HepG2 (cell line): Measurements from ENCODE around the gene GABBR2. TPM values are rescaled to one million over a fixed set of nuclear protein-coding genes. Genes with fewer than 3 reads are reported as not detected.
A peak's percentile ranks its signal among the peaks of the same experiment; 100 is the strongest.

Source experiments
- ATAC-seq: fragments of 200-7000 bp; cut with Tn5 transposase; 3 replicates; pipeline ENCODE4 v1.9.1; 2020; ENCODE audit warnings: mild to moderate bottlenecking, moderate library complexity
- BruUV-seq: library from RNA; stranded (reverse); fragments of 400-500 nt; replicated peaks from 2 replicates; lab custom pipeline; 2021; lab: Mats Ljungman, UMichigan
- CTCF ChIA-PET: fragments of 300-600 bp; formaldehyde crosslinking; extraction: SDS; loops from one replicate; lab custom pipeline; 2021; ENCODE audit warnings: low total read pairs, inconsistent platforms, low intra/inter-chr PET ratio; lab: Yijun Ruan, JAX
- POLR2A ChIA-PET: fragments of 350-600 bp; sonication (Branson Sonifier 250); formaldehyde crosslinking; loops from one replicate; lab custom pipeline; 2020; ENCODE audit warnings: antibody characterized with exemption, inconsistent platforms; lab: Yijun Ruan, JAX
- DNase-seq: peaks from one replicate; pipeline ENCODE4 v3.0.0-alpha.2; 2015; ENCODE audit warnings: low spot score
- FAIRE-seq: peaks from 3 replicates; lab custom pipeline; 2011; peaks lifted over from hg19 to GRCh38; lab: Jason Lieb, UNC
- H2AFZ ChIP-seq: one replicate; pipeline ENCODE4 v1.6.1; 2011; ENCODE audit warnings: low read length, inconsistent platforms
- H3K27ac ChIP-seq: fragments of 300-600 bp; 3 replicates; pipeline ENCODE4 v1.8.0; 2011; ENCODE audit warnings: mixed run types, mild to moderate bottlenecking, mixed read lengths, low read length, inconsistent platforms; ENCODE audit not compliant: insufficient read depth; ENCODE audit errors: extremely low read length
- H3K27me3 ChIP-seq, 2 experiments: fragments of 200-600 bp in 1 of 2; 2 replicates in 1 of 2; 3 replicates in 1 of 2; pipeline versions ENCODE4 v1.6.0 to v1.8.0; 2011; ENCODE audit warnings: low read length in 2 of 2, mild to moderate bottlenecking in 2 of 2, moderate library complexity in 2 of 2, inconsistent platforms in 1 of 2; ENCODE audit not compliant: insufficient read depth in 2 of 2, control insufficient read depth in 1 of 2
- H3K36me3 ChIP-seq, 2 experiments: fragments of 200-600 bp in 1 of 2; replicated peaks in 1 of 2; 2 replicates in 1 of 2; 3 replicates in 1 of 2; pipeline versions ENCODE4 v1.5.1 to v1.8.0; 2011; ENCODE audit warnings: low read length in 2 of 2, inconsistent platforms in 1 of 2; ENCODE audit not compliant: insufficient read depth in 2 of 2, control insufficient read depth in 1 of 2
- H3K4me1 ChIP-seq: 2 replicates; pipeline ENCODE4 v1.5.1; 2012; ENCODE audit warnings: low read length, inconsistent platforms; ENCODE audit not compliant: insufficient read depth
- H3K4me2 ChIP-seq: 2 replicates; pipeline ENCODE4 v1.6.0; 2011; ENCODE audit warnings: low read depth, low read length, inconsistent platforms
- H3K4me3 ChIP-seq, 3 experiments: fragments of 200-600 bp in 1 of 3; sonication (generic), shearing (Covaris generic) in 1 of 3; replicated peaks in 1 of 3; 2 replicates each; pipeline ENCODE4 v1.5.1; 2011 to 2016; ENCODE audit warnings: low read length in 3 of 3, inconsistent platforms in 2 of 3, low read depth in 2 of 3, mild to moderate bottlenecking in 2 of 3, control low read depth in 1 of 3, mixed read lengths in 1 of 3; ENCODE audit not compliant: insufficient read depth in 1 of 3
- H3K79me2 ChIP-seq: one replicate; pipeline ENCODE4 v1.6.1; 2011; ENCODE audit warnings: low read length, inconsistent platforms; ENCODE audit not compliant: insufficient read depth
- H3K9ac ChIP-seq: 2 replicates; pipeline ENCODE4 v1.6.0; 2011; ENCODE audit warnings: mild to moderate bottlenecking, low read depth, low read length, inconsistent platforms; ENCODE audit not compliant: insufficient read depth
- H3K9me3 ChIP-seq: 2 replicates; pipeline ENCODE4 v1.5.1; 2012; ENCODE audit warnings: mild to moderate bottlenecking, low read length
- H4K20me1 ChIP-seq: 2 replicates; pipeline ENCODE4 v1.6.0; 2011; ENCODE audit warnings: inconsistent platforms, mild to moderate bottlenecking, low read length, moderate library complexity; ENCODE audit not compliant: insufficient read depth
- AGO2 ChIP-seq: fragments of 200-400 bp; formaldehyde crosslinking; optimal IDR thresholded peaks from 2 replicates; pipeline ENCODE3; 2017; ENCODE audit warnings: mild to moderate bottlenecking, low read depth, low read length, moderate library complexity
- ATF6 ChIP-seq: sonication (generic); formaldehyde crosslinking; conservative IDR thresholded peaks from 2 replicates; pipeline ENCODE4 v1.4.0; 2020; ENCODE audit warnings: missing genetic modification reagents
- DR1 ChIP-seq: sonication (generic); formaldehyde crosslinking; IDR thresholded peaks from 2 replicates; pipeline ENCODE4 v1.8.0; 2021; ENCODE audit warnings: mild to moderate bottlenecking, missing genetic modification reagents, inconsistent platforms
- ESRRA ChIP-seq: sonication (generic); formaldehyde crosslinking; IDR thresholded peaks from 2 replicates; pipeline ENCODE4 v1.5.1; 2020; ENCODE audit warnings: mild to moderate bottlenecking, low read depth, missing genetic modification reagents
- FLYWCH1 ChIP-seq: sonication (generic); formaldehyde crosslinking; IDR thresholded peaks from 2 replicates; pipeline ENCODE4 v1.8.1; 2023; ENCODE audit warnings: mild to moderate bottlenecking, missing genetic modification reagents
- HDAC1 ChIP-seq: sonication (generic); formaldehyde crosslinking; IDR thresholded peaks from 2 replicates; pipeline ENCODE4 v1.5.1; 2020; ENCODE audit warnings: mild to moderate bottlenecking, missing genetic modification reagents
- KLF9 ChIP-seq: IDR thresholded peaks from 2 replicates; pipeline ENCODE4 v1.6.1; 2016; ENCODE audit warnings: low read depth
- MAFK ChIP-seq, 2 experiments: IDR thresholded peaks in 1 of 2; conservative IDR thresholded peaks in 1 of 2; 2 replicates each; pipeline ENCODE4 v1.6.1; 2011; ENCODE audit warnings: improper control_type of control experiment in 2 of 2, low read length in 2 of 2
- MBD4 ChIP-seq: IDR thresholded peaks from 2 replicates; pipeline ENCODE4 v1.6.1; 2012; ENCODE audit warnings: low read length, inconsistent platforms, borderline replicate concordance
- PREB ChIP-seq: sonication (generic); formaldehyde crosslinking; IDR thresholded peaks from 2 replicates; pipeline ENCODE4 v1.4.0; 2020; ENCODE audit warnings: missing genetic modification reagents
- STAG1 ChIP-seq: sonication (generic); formaldehyde crosslinking; IDR thresholded peaks from 2 replicates; pipeline ENCODE4 v1.4.0; 2020; ENCODE audit warnings: missing genetic modification reagents
- TEF ChIP-seq: sonication (generic); formaldehyde crosslinking; IDR thresholded peaks from 2 replicates; pipeline ENCODE4 v1.5.0; 2020; ENCODE audit warnings: missing genetic modification reagents
- ZBTB46 ChIP-seq: sonication (generic); formaldehyde crosslinking; IDR thresholded peaks from 2 replicates; pipeline ENCODE4 v1.4.0; 2020; ENCODE audit warnings: mild to moderate bottlenecking, missing genetic modification reagents, borderline replicate concordance
- ZNF547 ChIP-seq: sonication (generic); formaldehyde crosslinking; IDR thresholded peaks from 2 replicates; pipeline ENCODE4 v1.5.1; 2020; ENCODE audit warnings: mild to moderate bottlenecking, missing genetic modification reagents
- ZNF550 ChIP-seq: sonication (generic); formaldehyde crosslinking; IDR thresholded peaks from 2 replicates; pipeline ENCODE4 v1.4.0; 2020; ENCODE audit warnings: mild to moderate bottlenecking, missing genetic modification reagents, borderline replicate concordance
- ZNF614 ChIP-seq: IDR thresholded peaks from 2 replicates; pipeline ENCODE4 v1.6.1; 2018; ENCODE audit warnings: missing biosample characterization, missing genetic modification reagents, inconsistent platforms, borderline replicate concordance
- ZNF816 ChIP-seq: sonication (generic); formaldehyde crosslinking; IDR thresholded peaks from 2 replicates; pipeline ENCODE4 v1.8.0; 2022; ENCODE audit warnings: missing genetic modification reagents, mild to moderate bottlenecking, borderline replicate concordance
- WGBS: methylation state at CpG from one replicate; pipeline ENCODE4 v1.1.6; 2017; ENCODE audit warnings: low lambda C conversion rate; 5-methylcytosine and 5-hydroxymethylcytosine counted together
- in situ Hi-C: cut with HindIII; loops from 2 replicates; pipeline ENCODE4 v1.10.0; 2017; ENCODE audit warnings: low pct_unique_long_range_greater_than_20kb; ENCODE audit not compliant: extremely low pct_ligation_motif_present
- intact Hi-C: fragments of 100-400 bp; cut with micrococcal nuclease; formaldehyde crosslinking; loops from one replicate; pipeline ENCODE4 v1.10.0; 2022; ENCODE audit not compliant: unreplicated experiment
- polyA plus RNA-seq, 8 experiments: library from polyadenylated mRNA; depleted of rRNA in 3 of 8; stranded (reverse) in 7 of 8; unstranded in 1 of 8; fragments of >200 nt; fragmentation: Illumina TruSeq in 4 of 8; extraction: Trizol in 4 of 8; gene quantifications; 2 replicates each; pipeline versions ENCODE4 v1.2.1 to v1.2.3, GENCODE V29; 2011 to 2016; ENCODE audit warnings: low read depth in 4 of 8, missing spikeins in 1 of 8, mixed read lengths in 1 of 8; ENCODE audit not compliant: insufficient read depth in 1 of 8
- total RNA-seq, 5 experiments: library from RNA; depleted of rRNA; stranded (reverse); fragments of >200 nt; fragmentation: Illumina TruSeq; extraction: Trizol; gene quantifications; 2 replicates each; pipeline ENCODE4 v1.2.3, GENCODE V29; 2016; ENCODE audit warnings: low read depth in 1 of 5

The GABBR2 gene
- total and polyA plus RNA-seq, 2 of the 13 experiments (the other 11 are each of a cell fraction or from before 2014, with no cell fraction given) = 0.02 TPM; not detected in 1

GRCh38 chr9:98263482-98264357, 445.0 kb downstream of the GABBR2 start:
- ChIA-PET CTCF (interaction anchor here (0.8 to 3.1 kb wide), 5 partner anchors 56 to 340 kb away, joined by 3 to 42 read pairs (median 9); partner anchors contain the start of gene CORO2A), POLR2A (no interaction called here)
- intact Hi-C loops = loop anchor here (1.0 to 5.0 kb wide), 5 partner anchors 58 to 341 kb away; partner anchors contain the start of genes CORO2A, TRIM14 and TRMO
- H3K9ac ChIP-seq = no peak overlapping the region
- H3K79me2 ChIP-seq = no peaks in the 10 kb centered on the region
- WGBS = 22% methylated on average over 8 of the region's 8 CpGs
- in situ Hi-C loops = loop anchor here (5.0 kb wide), 1 partner anchor 56 kb away; no protein-coding TSS in a partner anchor
- FAIRE-seq (peak; percentile 92), ATAC-seq (peak; percentile 100), DNase-seq (peak; percentile 61)
- H3K4me1 ChIP-seq = peaks cover 18% of the 10 kb centered on the region
- BruUV-seq = no TSS peak
- H4K20me1 ChIP-seq = no peaks in the 10 kb centered on the region
- no peak overlapping the region for H3K4me2 ChIP-seq
- peaks cover 0 to under 1% of the 10 kb centered on the region in 2 experiments; a peak in 1 of 5 replicates for H3K27me3 ChIP-seq
- H3K36me3 ChIP-seq = no peaks in the 10 kb centered on the region
- H3K4me3 ChIP-seq = no peak overlapping the region
- no peaks in the 10 kb centered on the region for H3K9me3 ChIP-seq
- no peak overlapping the region for H3K27ac ChIP-seq
- no peak overlapping the region for H2AFZ ChIP-seq
- no peak for TF ChIP-seq ZNF550 (CRISPR knock-in tag)
- TF ChIP-seq DR1 (CRISPR knock-in tag) = no peak
- no peak for TF ChIP-seq HDAC1 (CRISPR knock-in tag)
- TF ChIP-seq STAG1 (CRISPR knock-in tag) = peak; percentile 98
- TF ChIP-seq KLF9 = no peak
- TF ChIP-seq ZNF816 (CRISPR knock-in tag) = no peak
- TF ChIP-seq AGO2 = no peak
- TF ChIP-seq ATF6 (CRISPR knock-in tag) = no peak
- no peak for TF ChIP-seq PREB
- no peak for TF ChIP-seq MBD4
- TF ChIP-seq ZNF614 (CRISPR knock-in tag) = peak; percentile 47; the same call in 1 of the 2 replicates
- no peak for TF ChIP-seq ZNF547 (CRISPR knock-in tag)
- TF ChIP-seq ESRRA (CRISPR knock-in tag) = no peak
- no peak for TF ChIP-seq FLYWCH1 (CRISPR knock-in tag)
- TF ChIP-seq ZBTB46 (CRISPR knock-in tag) = no peak
- no peak for TF ChIP-seq MAFK (conservative IDR thresholded peaks at IDR 0.05 in 1 of 2, IDR thresholded peaks at IDR 0.05 in 1 of 2; ENCODE audit: low read length in 2 of 2)
- no peak for TF ChIP-seq TEF (CRISPR knock-in tag)
